Glomerular visceral epithelial cell (primary cell): ENCODE measurements around the gene GRXCR2.
A peak's percentile ranks its signal among the peaks of the same experiment; 100 is the strongest.
"Not testable (repeated sequence)": the region's sequence is repeated elsewhere in the genome, so short reads cannot be mapped to it uniquely, and the experiment has no call there.

Experiments
- DNase-seq: peaks from one replicate; pipeline ENCODE4 v3.0.0-alpha.2; 2016; ENCODE audit errors: extremely low spot score

GRXCR2 gene

DNA sequence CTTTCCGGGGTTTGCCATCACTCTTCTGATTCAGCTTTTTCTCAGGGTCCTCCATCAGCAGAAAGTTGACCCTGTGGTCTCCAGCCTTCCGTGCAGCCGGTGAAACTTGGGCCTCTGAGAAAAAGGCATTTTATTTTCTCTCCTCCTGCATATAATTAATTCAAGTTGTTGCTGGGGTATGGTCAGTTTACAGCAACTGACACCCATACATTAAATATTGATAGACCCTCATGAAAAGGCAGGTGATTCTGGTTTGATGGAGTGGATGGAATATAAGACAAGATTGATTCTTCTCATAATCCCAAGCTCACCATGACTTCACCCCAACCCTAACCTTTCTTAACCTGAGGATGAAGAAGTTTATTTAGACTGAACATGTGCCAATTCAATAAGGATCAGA is at the start of gene GRXCR2:
Gene GRXCR2, minus strand, starts transcription at position 101 of the 400 bp plus-strand sequence. Its CDS starts 46 bp downstream, at position 55.
- DNase-seq: no peak

GRCh38 chr5:145922059-145922458 is 49.2 kb upstream of the GRXCR2 start:
- no peak for DNase-seq

GRCh38 chr5:145921211-145921610 is 48.4 kb upstream of the GRXCR2 start:
- DNase-seq: peak; percentile 42

GRCh38 chr5:145920542-145921210 is 47.9 kb upstream of the GRXCR2 start:
- DNase-seq: no peak

GRCh38 chr5:145919413-145919812 is 46.6 kb upstream of the GRXCR2 start:
- DNase-seq: no peak

GRCh38 chr5:145918397-145918796 is 45.6 kb upstream of the GRXCR2 start:
- DNase-seq: no peak

GRCh38 chr5:145917288-145917687 is 44.5 kb upstream of the GRXCR2 start:
- DNase-seq: no peak

DNA sequence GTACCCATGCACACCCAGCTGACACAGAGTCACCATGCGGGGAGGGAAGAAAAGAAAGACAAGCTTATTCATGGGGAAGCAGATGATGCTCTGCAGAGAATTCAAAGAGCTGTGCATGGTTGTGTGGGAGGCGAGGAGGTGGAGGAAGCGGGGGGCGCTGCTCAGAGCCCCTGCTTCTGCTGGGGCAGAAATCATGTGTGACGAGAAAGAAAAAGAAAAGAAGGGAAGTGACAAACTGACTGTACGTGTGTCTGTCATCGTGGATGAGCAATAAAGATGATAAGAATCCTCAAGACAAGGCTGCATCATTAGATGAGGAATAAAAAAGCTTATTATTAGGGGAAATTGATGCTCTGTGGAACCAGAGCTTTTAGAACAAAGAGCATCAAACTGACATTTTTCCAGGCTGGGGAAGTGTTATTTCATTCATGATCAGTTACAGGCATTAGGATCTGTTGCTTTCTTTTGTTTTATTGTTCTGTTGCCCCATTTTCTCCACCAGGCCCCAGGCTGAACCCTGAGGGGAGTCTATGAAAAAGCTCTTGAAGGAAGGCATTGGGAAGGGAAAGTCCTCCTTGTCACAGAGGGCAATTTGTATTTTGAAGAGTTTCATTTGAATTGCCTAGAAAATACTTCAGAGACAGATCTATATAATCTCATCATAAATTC is 43.3 kb upstream of the GRXCR2 start:
- no peak for DNase-seq

DNA sequence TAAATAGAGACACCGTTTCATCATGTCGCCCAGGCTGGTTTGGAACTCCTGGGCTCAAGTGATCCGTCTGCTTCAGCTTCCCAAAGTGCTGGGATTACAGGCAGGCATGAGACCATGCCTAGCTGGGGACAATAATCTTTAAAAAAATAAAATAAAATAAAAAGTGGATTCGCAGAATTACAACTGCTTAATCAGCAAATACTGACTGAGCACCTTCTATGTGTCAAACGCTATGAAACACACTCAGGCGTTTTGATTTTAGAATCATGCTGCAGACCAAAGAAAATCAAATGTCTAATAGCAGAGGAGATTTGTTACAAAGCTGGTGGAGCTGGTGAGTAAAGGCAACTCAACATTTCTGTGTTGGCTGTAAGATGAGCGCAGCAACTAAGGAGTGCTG is 40.9 kb upstream of the GRXCR2 start:
- no peak for DNase-seq

- DNase-seq: no peak
Measured at GRCh38 chr5:145912594-145912993, 39.8 kb upstream of the GRXCR2 start.

GRCh38 chr5:145912019-145912418 is 39.2 kb upstream of the GRXCR2 start:
- no peak for DNase-seq

DNA sequence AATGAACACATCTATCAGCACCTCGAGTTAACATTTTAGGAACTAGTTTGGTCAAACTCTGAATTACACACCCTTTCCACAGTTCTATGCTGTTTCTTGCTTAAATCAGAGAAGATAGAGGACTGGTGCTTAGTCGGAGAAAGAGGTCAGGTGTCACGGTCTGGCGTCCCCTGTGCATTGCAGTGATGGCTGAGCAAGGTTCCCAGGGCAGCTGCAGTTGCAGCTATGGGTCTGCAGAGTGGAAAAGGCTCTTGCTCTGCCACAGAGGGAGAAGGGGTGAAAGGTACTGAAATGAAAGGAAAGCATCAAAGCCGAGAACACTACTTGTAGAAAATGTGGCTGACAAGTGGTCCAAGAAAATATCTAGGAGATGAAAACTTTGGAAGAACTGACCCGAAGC is 38.4 kb upstream of the GRXCR2 start:
- no peak for DNase-seq

GRCh38 chr5:145908206-145908960 is 35.6 kb upstream of the GRXCR2 start:
- DNase-seq: peak; percentile 13

GRCh38 chr5:145906401-145906800 is 33.6 kb upstream of the GRXCR2 start:
- DNase-seq: no peak

- no peak for DNase-seq
Measured at GRCh38 chr5:145904743-145905142, 31.9 kb upstream of the GRXCR2 start.

- DNase-seq: no peak
Measured at GRCh38 chr5:145903867-145904266, 31.1 kb upstream of the GRXCR2 start.

- no peak for DNase-seq
Measured at GRCh38 chr5:145903113-145903512, 30.3 kb upstream of the GRXCR2 start.

- no peak for DNase-seq
Measured at GRCh38 chr5:145902421-145902820, 29.6 kb upstream of the GRXCR2 start.

GRCh38 chr5:145898171-145898570 is 25.4 kb upstream of the GRXCR2 start:
- DNase-seq: no peak

- DNase-seq: not testable (repeated sequence)
Measured at GRCh38 chr5:145891378-145891777, 18.6 kb upstream of the GRXCR2 start.

DNA sequence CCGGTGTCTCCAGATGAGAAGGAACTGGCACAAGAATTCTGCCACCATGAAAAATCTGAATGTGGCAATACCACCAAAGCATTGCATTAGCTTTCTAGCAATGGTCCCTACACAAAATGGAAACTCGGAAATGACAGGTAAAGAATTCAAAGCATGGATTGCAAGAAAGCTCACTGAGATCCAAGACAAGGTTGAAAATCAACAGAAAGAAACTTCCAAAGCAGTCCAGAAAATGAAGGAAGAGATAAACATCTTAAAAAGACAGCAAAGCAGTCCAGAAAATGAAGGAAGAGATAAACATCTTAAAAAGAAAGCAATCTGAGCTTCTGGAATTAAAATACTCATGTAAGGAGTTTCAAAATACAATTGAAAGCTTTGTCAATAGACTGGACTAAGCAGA is 16.8 kb upstream of the GRXCR2 start:
- DNase-seq: no peak

- DNase-seq: peak; percentile 56
Measured at GRCh38 chr5:145887976-145888574, 15.3 kb upstream of the GRXCR2 start.
